Kidney (tissue), 14 donors: Measurements from ENCODE around the gene TMEM220. TPM values are rescaled to one million over a fixed set of nuclear protein-coding genes. Genes with fewer than 3 reads are reported as not detected.
"Not testable (repeated sequence)": the region's sequence is repeated elsewhere in the genome, so short reads cannot be mapped to it uniquely, and the experiment has no call there.

Experiments
- DNase-seq, 5 donors: peaks; one replicate each; pipeline ENCODE4 v3.0.0-alpha.2; 2013 to 2020
- FAIRE-seq: peaks from 2 replicates; lab custom pipeline; 2012; peaks lifted over from hg19 to GRCh38; lab: Jason Lieb, UNC
- H3K27ac ChIP-seq, 2 donors: one replicate each; pipeline ENCODE4 v1.7.0; 2013; ENCODE audit warnings: low read depth in 2 of 2, low read length in 2 of 2, inconsistent platforms in 1 of 2
- H3K27me3 ChIP-seq: one replicate; pipeline ENCODE4 v1.7.1; 2013; ENCODE audit warnings: low read length, inconsistent platforms; ENCODE audit not compliant: control insufficient read depth, insufficient read depth
- H3K36me3 ChIP-seq, 3 donors: one replicate each; pipeline versions ENCODE4 v1.7.0 to v1.7.1; 2013; ENCODE audit warnings: low read length in 3 of 3, control low read depth in 1 of 3, inconsistent platforms in 1 of 3; ENCODE audit not compliant: insufficient read depth in 3 of 3, control insufficient read depth in 2 of 3
- H3K4me1 ChIP-seq, 3 donors: one replicate each; pipeline versions ENCODE4 v1.7.0 to v1.7.1; 2013; ENCODE audit warnings: low read length in 3 of 3, inconsistent platforms in 1 of 3, low read depth in 1 of 3; ENCODE audit not compliant: control insufficient read depth in 2 of 3, insufficient read depth in 2 of 3
- H3K4me3 ChIP-seq, 3 donors: one replicate each; pipeline versions ENCODE4 v1.7.0 to v1.8.1; 2013; ENCODE audit warnings: low read length in 3 of 3, control low read depth in 1 of 3, inconsistent platforms in 1 of 3
- H3K9ac ChIP-seq, 3 donors: one replicate each; pipeline versions ENCODE4 v1.7.0 to v1.7.1; 2013; ENCODE audit warnings: low read length in 3 of 3, control low read depth in 1 of 3, inconsistent platforms in 1 of 3
- H3K9me3 ChIP-seq, 3 donors: one replicate each; pipeline versions ENCODE4 v1.7.0 to v1.7.1; 2013; ENCODE audit warnings: low read length in 3 of 3, control low read depth in 1 of 3, inconsistent platforms in 1 of 3; ENCODE audit not compliant: control insufficient read depth in 2 of 3, insufficient read depth in 1 of 3
- CTCF ChIP-seq: IDR thresholded peaks from 3 replicates; pipeline ENCODE4 v1.5.1; 2012; ENCODE audit warnings: mild to moderate bottlenecking, moderate library complexity, borderline replicate concordance; ENCODE audit not compliant: insufficient read depth; ENCODE audit errors: extremely low read depth
- intact Hi-C: fragments of 100-400 bp; cut with DNase I; formaldehyde crosslinking; loops from one replicate; pipeline ENCODE4 v1.11.1; 2022
- polyA plus RNA-seq: library from polyadenylated mRNA; stranded (reverse); fragments of 350-450 nt; fragmentation: Illumina TruSeq; extraction: RNeasy Lipid Tissue Mini Kit (QIAGEN cat#74804); gene quantifications from one replicate; pipeline ENCODE4 v1.2.3, GENCODE V29; 2014; ENCODE audit warnings: low read depth, low replicate concordance; ENCODE audit not compliant: insufficient read depth
- total RNA-seq: library from RNA; stranded (reverse); fragmentation: NEBNext Ultra II Directional; extraction: Animal tissue kit (Norgen Biotek cat#: 25700); gene quantifications from one replicate; pipeline ENCODE4 v1.2.1, GENCODE V29; 2021
- donor health status: control.
- donor health status: control.
- donor health status: control.
- donor health status: control.
- donor health status: control.
- donor health status: DM: yes; HTN: yes; CAD: no.
- donor health status: Normal renal cell carcinoma (clear cell type).

Gene TMEM220
- total and polyA plus RNA-seq, 2 donors from 2014 or later = 13.3 to 16.4 TPM

GRCh38 chr17:10697092-10698081, 32.4 kb downstream of the TMEM220 start, which contains the start of the genes ADPRM and SCO1:
Gene ADPRM (plus strand): TSS chr17:10697594. CDS start chr17:10704927, 7,333 bp downstream.
Gene SCO1 (minus strand): TSS chr17:10697533. CDS start chr17:10697507, 26 bp downstream.
- no peaks in the 10 kb centered on the region for H3K27me3 ChIP-seq
- intact Hi-C loops = no loop called here
- H3K9me3 ChIP-seq = no peaks in the 10 kb centered on the region
- peak; percentile 49 for TF ChIP-seq CTCF
- H3K4me1 ChIP-seq = peaks cover 0 to 12% (median 7%) of the 10 kb centered on the region in 3 donors
- peaks cover 0 to 10% (median 7%) of the 10 kb centered on the region in 3 donors for H3K36me3 ChIP-seq
- FAIRE-seq = no peak
- DNase-seq = peak; percentile 96 to 99 (median 98)
- H3K27ac ChIP-seq = peak within 1 kb of the TSS; percentile 77 to 91
- peak within 1 kb of the TSS; percentile 80 to 95 (median 85) for H3K4me3 ChIP-seq
- H3K9ac ChIP-seq = peak within 1 kb of the TSS; percentile 75 to 87 (median 78)

- DNase-seq, FAIRE-seq, H3K27ac ChIP-seq, H3K9ac ChIP-seq, H3K27me3 ChIP-seq, H3K9me3 ChIP-seq, intact Hi-C loops: not testable (repeated sequence)
- peaks cover 0 to 12% (median 7%) of the 10 kb centered on the region in 3 donors for H3K4me1 ChIP-seq
- H3K4me3 ChIP-seq = peak overlapping the region in 2 of 3 donors; percentile 80 to 95
- peaks cover 2 to 22% (median 12%) of the 10 kb centered on the region in 3 donors for H3K36me3 ChIP-seq
These were observed 33.9 kb downstream of the TMEM220 start for GRCh38 chr17:10695875-10696407.

GRCh38 chr17:10687499-10687898, 42.3 kb downstream of the TMEM220 start:
- Histone ChIP-seq H3K9ac (no peak overlapping the region), H3K9me3 (no peaks in the 10 kb centered on the region), H3K27me3 (no peaks in the 10 kb centered on the region), H3K4me3 (no peak overlapping the region), H3K4me1 (no peaks in the 10 kb centered on the region), H3K36me3 (peaks cover 9 to 43% (median 14%) of the 10 kb centered on the region in 3 donors), H3K27ac (no peak overlapping the region)
- intact Hi-C loops = no loop called here
- TF ChIP-seq CTCF = no peak
- FAIRE-seq (no peak), DNase-seq (no peak)

- DNase-seq (peak in 1 of 5 donors; percentile 21), FAIRE-seq (no peak)
- Histone ChIP-seq H3K9ac (no peak overlapping the region), H3K4me1 (peaks cover 0 to 4% (median 0%) of the 10 kb centered on the region in 3 donors), H3K36me3 (peaks cover 5 to 33% (median 17%) of the 10 kb centered on the region in 3 donors), H3K9me3 (no peaks in the 10 kb centered on the region), H3K27me3 (no peaks in the 10 kb centered on the region), H3K27ac (no peak overlapping the region), H3K4me3 (no peak overlapping the region)
- intact Hi-C loops = no loop called here
- TF ChIP-seq CTCF = no peak
These were observed 46.0 kb downstream of the TMEM220 start for GRCh38 chr17:10683853-10684252.
